ENCODE data around the gene CROCC2.

Gene CROCC2

GRCh38 chr2:240893363-240893844 is 12.7 kb upstream of the CROCC2 start:
- no peak for DNase-seq

- no peak for DNase-seq
Measured at GRCh38 chr2:240894006-240894405, 12.1 kb upstream of the CROCC2 start.

- no peak for DNase-seq
Measured at GRCh38 chr2:240894836-240895558, 11.1 kb upstream of the CROCC2 start.

- no peak for DNase-seq
Measured at GRCh38 chr2:240895656-240896388, 10.3 kb upstream of the CROCC2 start, which contains the start of gene MAB21L4. TSS of gene MAB21L4 (minus strand) at chr2:240896156. CDS start at chr2:240895997, 159 bp downstream.

GRCh38 chr2:240896394-240896793 is 9.7 kb upstream of the CROCC2 start:
- no peak for DNase-seq

- no peak for DNase-seq
Measured at GRCh38 chr2:240896871-240897692, 9.1 kb upstream of the CROCC2 start.

GRCh38 chr2:240898108-240898730 is 7.9 kb upstream of the CROCC2 start:
- no peak for DNase-seq

- no peak for DNase-seq
Measured at GRCh38 chr2:240898731-240899467, 7.2 kb upstream of the CROCC2 start.

- no peak for DNase-seq
Measured at GRCh38 chr2:240899468-240899865, 6.7 kb upstream of the CROCC2 start.

- DNase-seq: no peak
Measured at GRCh38 chr2:240900141-240900860, 5.8 kb upstream of the CROCC2 start.

- no peak for DNase-seq
Measured at GRCh38 chr2:240901986-240902614, 4.0 kb upstream of the CROCC2 start.

GRCh38 chr2:240902615-240903041 is 3.5 kb upstream of the CROCC2 start:
- DNase-seq: no peak

GRCh38 chr2:240903191-240904060 is 2.7 kb upstream of the CROCC2 start:
- no peak for DNase-seq

GRCh38 chr2:240904216-240905175 is 1.6 kb upstream of the CROCC2 start:
- DNase-seq: no peak

GRCh38 chr2:240905176-240905781 is 857 bp upstream of the CROCC2 start:
- no peak for DNase-seq

GRCh38 chr2:240906911-240907590 is 915 bp downstream of the CROCC2 start:
- no peak for DNase-seq

- DNase-seq: no peak
Measured at GRCh38 chr2:240909216-240909974, 3.3 kb downstream of the CROCC2 start.
